Muscle of leg (tissue), 11 donors: Measurements from ENCODE around the gene ARFGEF2. TPM values are rescaled to one million over a fixed set of nuclear protein-coding genes. Genes with fewer than 3 reads are reported as not detected.

Experiments used
- DNase-seq: peaks from one replicate; pipeline ENCODE4 v3.0.0; 2013
- H3K27ac ChIP-seq: one replicate; pipeline ENCODE4 v1.5.1; 2013; ENCODE audit warnings: mild to moderate bottlenecking, low read length, control low read depth
- H3K27me3 ChIP-seq: one replicate; pipeline ENCODE4 v1.6.1; 2013; ENCODE audit warnings: low read length; ENCODE audit not compliant: control insufficient read depth, insufficient read depth
- H3K36me3 ChIP-seq: one replicate; pipeline ENCODE4 v1.6.1; 2013; ENCODE audit warnings: low read length; ENCODE audit not compliant: control insufficient read depth, insufficient read depth
- H3K4me1 ChIP-seq: one replicate; pipeline ENCODE4 v1.6.1; 2013; ENCODE audit warnings: low read length; ENCODE audit not compliant: control insufficient read depth, insufficient read depth
- H3K4me3 ChIP-seq: one replicate; pipeline ENCODE4 v1.5.1; 2013; ENCODE audit warnings: low read length, control low read depth
- H3K9me3 ChIP-seq: replicated peaks from 2 replicates; pipeline ENCODE4 v1.6.1; 2013; ENCODE audit warnings: low read depth, low read length; ENCODE audit not compliant: control insufficient read depth
- WGBS: methylation state at CpG from one replicate; pipeline ENCODE4 v1.1.5; 2013; ENCODE audit warnings: missing lambda C conversion rate; ENCODE audit not compliant: insufficient coverage; 5-methylcytosine and 5-hydroxymethylcytosine counted together
- polyA plus RNA-seq, 8 donors: library from polyadenylated mRNA; unstranded; fragments of 120-200 nt; gene quantifications; one replicate each; pipeline versions ENCODE4 v1.2.1 to v1.2.3, GENCODE V29; 2013; ENCODE audit warnings: inconsistent platforms in 1 of 8, low replicate concordance in 1 of 8; ENCODE audit not compliant: insufficient read length in 8 of 8, insufficient read depth in 1 of 8
- total RNA-seq: library from RNA; stranded (reverse); fragments of 120-200 nt; gene quantifications from one replicate; pipeline ENCODE4 v1.2.4, GENCODE V29; 2013

ARFGEF2 gene
- total and polyA plus RNA-seq, 9 donors = 10.2 to 16.8 (median 12.8) TPM

DNA sequence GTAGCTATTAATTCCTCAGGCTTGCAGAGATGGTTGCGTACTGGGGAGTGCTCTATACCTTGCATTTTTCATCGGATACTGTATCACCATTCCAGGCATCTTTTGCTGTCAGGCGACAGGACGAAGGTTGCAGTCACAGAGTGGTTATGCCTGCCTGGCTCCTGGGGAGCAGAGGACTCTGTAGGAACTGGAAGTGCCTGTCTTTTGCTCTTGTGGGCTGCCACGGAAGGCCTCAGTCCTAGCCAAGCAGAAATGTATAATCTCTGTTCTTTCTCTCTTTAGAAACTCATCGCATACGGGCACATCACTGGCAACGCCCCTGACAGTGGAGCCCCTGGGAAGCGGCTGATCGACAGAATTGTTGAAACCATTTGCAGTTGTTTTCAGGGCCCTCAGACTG, 29.5 kb downstream of the ARFGEF2 start:
- DNase-seq = no peak
- no peaks in the 10 kb centered on the region for H3K27me3 ChIP-seq
- H3K27ac ChIP-seq = no peak overlapping the region
- peaks cover 65% of the 10 kb centered on the region for H3K36me3 ChIP-seq
- no peak overlapping the region for H3K4me3 ChIP-seq
- WGBS = 47% methylated on average over 3 of the region's 10 CpGs
- no peaks in the 10 kb centered on the region for H3K4me1 ChIP-seq
- no peaks in the 10 kb centered on the region for H3K9me3 ChIP-seq

DNA sequence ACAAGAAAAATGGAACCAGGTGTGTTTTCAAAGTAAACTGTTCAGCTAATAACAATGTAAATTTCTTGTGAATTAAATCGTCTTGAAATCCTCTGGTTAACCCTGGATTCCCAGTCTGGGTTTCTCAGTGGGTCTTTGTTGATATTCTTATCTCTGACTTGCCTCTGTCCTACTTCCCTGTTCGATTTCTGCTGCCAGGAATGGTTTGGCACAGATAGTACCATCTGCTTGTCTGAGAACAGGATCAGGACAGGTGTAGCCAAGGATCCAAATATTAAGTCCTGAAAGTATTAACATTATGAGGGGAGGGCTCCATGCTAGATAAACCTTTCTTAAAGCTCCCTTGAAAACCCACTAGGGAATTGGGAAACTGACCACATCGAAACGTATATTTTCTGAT, 30.1 kb downstream of the ARFGEF2 start:
- Histone ChIP-seq H3K27ac (no peak overlapping the region), H3K36me3 (peaks cover 65% of the 10 kb centered on the region), H3K27me3 (no peaks in the 10 kb centered on the region), H3K4me1 (no peaks in the 10 kb centered on the region), H3K4me3 (no peak overlapping the region), H3K9me3 (no peaks in the 10 kb centered on the region)
- WGBS = no CpG with 5 or more reads among the region's 4 CpGs
- DNase-seq = no peak

DNA sequence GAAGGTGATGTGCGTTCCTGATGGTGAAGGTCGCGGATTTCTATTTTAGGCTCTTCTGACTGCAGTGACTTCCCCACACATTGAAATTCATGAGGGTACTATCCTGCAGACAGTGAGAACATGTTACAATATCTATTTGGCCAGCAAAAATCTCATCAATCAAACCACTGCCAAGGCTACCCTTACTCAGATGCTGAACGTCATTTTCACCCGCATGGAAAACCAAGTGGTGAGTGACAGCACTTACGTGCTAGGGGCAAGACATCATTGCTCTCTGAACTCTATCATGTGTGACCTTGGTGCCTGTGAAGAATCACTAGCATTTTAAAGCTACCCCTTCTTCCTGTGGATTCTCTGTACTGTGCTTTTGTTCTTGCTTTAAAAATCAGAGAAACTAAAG, 31.1 kb downstream of the ARFGEF2 start:
- no peaks in the 10 kb centered on the region for H3K4me1 ChIP-seq
- 59% methylated on average over 3 of the region's 6 CpGs for WGBS
- H3K27ac ChIP-seq = no peak overlapping the region
- no peaks in the 10 kb centered on the region for H3K9me3 ChIP-seq
- peaks cover 73% of the 10 kb centered on the region for H3K36me3 ChIP-seq
- no peak overlapping the region for H3K4me3 ChIP-seq
- H3K27me3 ChIP-seq = no peaks in the 10 kb centered on the region
- DNase-seq = no peak

DNA sequence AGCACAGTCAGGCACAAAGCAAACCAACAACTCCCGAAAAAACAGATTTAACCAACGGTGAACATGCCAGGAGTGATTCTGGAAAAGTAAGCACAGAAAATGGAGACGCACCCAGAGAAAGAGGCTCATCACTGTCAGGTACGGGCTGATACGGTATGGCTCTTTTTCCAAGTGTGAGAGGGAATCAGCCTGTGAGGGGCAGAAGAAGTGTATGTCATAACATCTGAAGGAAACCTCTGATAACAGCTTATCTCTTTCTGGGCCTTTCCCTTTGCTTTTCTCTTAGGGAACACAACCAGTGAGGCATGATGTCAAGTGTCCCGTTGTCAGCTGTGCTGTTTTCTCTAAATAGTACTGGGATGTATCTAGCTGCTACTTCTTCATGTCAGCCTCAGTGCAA, 32.1 kb downstream of the ARFGEF2 start:
- H3K4me3 ChIP-seq = no peak overlapping the region
- no peak overlapping the region for H3K27ac ChIP-seq
- peaks cover 79% of the 10 kb centered on the region for H3K36me3 ChIP-seq
- no peak for DNase-seq
- no peaks in the 10 kb centered on the region for H3K27me3 ChIP-seq
- H3K4me1 ChIP-seq = no peaks in the 10 kb centered on the region
- 100% methylated on average over 5 of the region's 6 CpGs for WGBS
- H3K9me3 ChIP-seq = no peaks in the 10 kb centered on the region

DNA sequence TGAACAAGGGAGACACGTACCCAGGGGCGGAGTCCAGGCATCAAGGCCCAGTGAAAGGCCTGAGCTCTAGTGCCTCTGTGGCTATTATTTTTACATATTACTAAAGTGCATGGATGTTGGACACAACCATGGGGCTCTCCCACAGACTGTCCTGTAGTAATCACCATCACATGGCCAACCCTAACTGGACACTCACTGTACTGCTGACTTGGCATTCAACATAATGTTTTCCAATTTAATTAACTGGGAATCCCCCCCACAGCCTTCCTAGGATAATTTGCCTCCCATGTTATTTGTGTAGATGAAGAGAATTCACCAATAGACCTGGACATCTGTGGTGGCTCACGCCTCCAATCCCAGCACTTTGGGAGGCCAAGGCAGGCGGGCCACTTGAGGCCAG, 34.5 kb downstream of the ARFGEF2 start:
- Histone ChIP-seq H3K27me3 (no peaks in the 10 kb centered on the region), H3K36me3 (peaks cover 62% of the 10 kb centered on the region), H3K4me3 (no peak overlapping the region), H3K4me1 (no peaks in the 10 kb centered on the region), H3K27ac (no peak overlapping the region), H3K9me3 (no peaks in the 10 kb centered on the region)
- 86% methylated on average over 1 of the region's 4 CpGs for WGBS
- DNase-seq = no peak

DNA sequence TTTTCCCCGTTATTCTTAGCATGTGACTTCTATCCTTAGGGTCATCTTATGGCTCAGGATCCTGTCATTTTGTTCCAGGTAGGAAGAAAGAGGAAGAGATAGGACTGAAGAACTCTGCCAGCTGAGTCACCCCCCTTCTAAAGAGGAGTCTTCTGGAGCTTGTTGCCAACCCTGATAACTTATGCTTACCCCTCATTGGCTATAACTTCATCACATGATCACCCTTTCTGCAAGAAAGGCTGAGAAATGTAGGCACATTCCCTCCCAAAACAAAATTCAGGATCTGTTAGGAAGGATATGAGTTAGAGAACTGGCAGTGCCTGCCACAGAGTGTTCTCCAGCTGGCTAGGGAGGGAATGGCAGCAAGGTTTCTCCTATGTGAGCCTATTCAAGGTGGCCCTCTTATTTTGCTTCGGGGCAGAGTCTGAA, 35.6 kb downstream of the ARFGEF2 start:
- 100% methylated on average over 1 of the region's 2 CpGs for WGBS
- H3K4me3 ChIP-seq = no peak overlapping the region
- H3K27ac ChIP-seq = no peak overlapping the region
- no peaks in the 10 kb centered on the region for H3K4me1 ChIP-seq
- no peaks in the 10 kb centered on the region for H3K9me3 ChIP-seq
- no peak for DNase-seq
- no peaks in the 10 kb centered on the region for H3K27me3 ChIP-seq
- H3K36me3 ChIP-seq = peaks cover 55% of the 10 kb centered on the region

DNA sequence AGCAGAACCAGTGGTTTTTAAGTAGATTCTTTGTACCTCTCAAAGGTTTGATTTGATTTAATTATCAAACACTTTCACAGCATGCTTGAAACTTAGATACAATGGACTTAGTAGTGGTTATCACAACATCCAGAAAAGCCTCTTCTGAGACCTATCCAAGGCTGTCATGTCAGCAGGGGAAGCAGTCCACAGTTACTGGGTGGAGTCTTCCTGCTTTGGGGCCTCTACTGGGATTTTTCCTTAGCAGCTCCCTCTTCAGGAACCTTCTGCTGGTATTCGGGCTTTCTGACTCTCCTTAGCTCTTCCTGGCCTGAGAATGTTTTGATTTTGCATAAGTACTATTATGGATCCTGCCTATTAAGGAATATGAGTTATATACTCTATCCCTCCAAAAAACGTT, 36.0 kb downstream of the ARFGEF2 start:
- WGBS = no CpG with 5 or more reads among the region's 2 CpGs
- no peak for DNase-seq
- Histone ChIP-seq H3K36me3 (peaks cover 52% of the 10 kb centered on the region), H3K27me3 (no peaks in the 10 kb centered on the region), H3K4me1 (no peaks in the 10 kb centered on the region), H3K27ac (no peak overlapping the region), H3K4me3 (no peak overlapping the region), H3K9me3 (no peaks in the 10 kb centered on the region)

DNA sequence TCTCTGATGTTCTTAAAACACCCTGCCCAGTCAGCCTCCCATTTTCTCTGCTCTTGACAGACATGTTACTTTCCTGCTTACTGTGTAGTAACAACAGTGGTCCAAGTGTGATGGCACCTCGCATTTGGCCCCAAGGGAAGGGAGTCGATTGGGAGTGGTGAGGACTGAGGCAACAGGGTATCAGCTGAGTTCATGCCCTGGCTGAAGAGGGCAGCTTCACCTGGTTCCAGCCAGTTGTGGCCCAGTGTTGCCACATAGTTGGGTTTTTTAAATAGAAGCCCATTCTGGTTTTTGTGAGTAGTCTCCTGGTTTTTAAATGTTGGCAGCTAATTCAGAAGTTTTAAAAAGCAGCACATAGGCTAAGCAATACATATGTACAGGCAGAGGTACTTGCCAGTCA, 37.2 kb downstream of the ARFGEF2 start:
- H3K36me3 ChIP-seq = peaks cover 48% of the 10 kb centered on the region
- H3K27ac ChIP-seq = no peak overlapping the region
- H3K27me3 ChIP-seq = no peaks in the 10 kb centered on the region
- no peaks in the 10 kb centered on the region for H3K4me1 ChIP-seq
- whole genome bisulfite sequencing = 93% methylated on average over 2 of the region's 2 CpGs
- no peak overlapping the region for H3K4me3 ChIP-seq
- no peak for DNase-seq
- no peaks in the 10 kb centered on the region for H3K9me3 ChIP-seq

DNA sequence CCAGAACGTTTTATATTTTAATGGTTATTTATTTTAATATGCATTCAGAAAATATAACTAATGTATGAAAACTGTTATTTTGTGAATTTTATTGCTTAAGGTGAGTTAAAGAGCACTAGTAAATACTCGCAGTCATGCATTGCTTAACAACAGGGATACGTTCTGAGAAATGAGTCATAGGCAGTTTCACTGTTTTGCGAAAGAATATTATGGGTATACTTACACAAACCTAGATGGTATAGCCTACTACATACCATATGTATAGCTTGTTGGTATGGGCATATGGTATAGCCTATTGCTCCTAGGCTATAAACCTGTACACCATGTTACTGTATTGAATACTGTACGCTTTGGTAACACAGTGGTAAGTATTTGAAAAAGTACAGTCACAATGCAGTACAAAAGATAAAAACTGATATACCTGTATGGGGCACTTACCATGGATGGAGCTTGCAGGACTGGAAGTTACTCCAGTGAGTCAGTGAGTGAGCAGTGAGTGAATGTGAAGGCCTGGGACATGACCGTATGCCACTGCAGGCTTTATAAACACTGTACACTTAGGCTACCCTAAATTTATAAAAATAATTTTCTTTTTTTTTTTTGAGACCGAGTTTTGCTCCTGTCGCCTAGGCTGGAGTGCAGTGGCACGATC, 38.5 kb downstream of the ARFGEF2 start:
- Histone ChIP-seq H3K9me3 (no peaks in the 10 kb centered on the region), H3K27me3 (no peaks in the 10 kb centered on the region), H3K36me3 (peaks cover 43% of the 10 kb centered on the region), H3K4me1 (no peaks in the 10 kb centered on the region), H3K4me3 (no peak overlapping the region), H3K27ac (no peak overlapping the region)
- no peak for DNase-seq
- no CpG with 5 or more reads among the region's 9 CpGs for WGBS

DNA sequence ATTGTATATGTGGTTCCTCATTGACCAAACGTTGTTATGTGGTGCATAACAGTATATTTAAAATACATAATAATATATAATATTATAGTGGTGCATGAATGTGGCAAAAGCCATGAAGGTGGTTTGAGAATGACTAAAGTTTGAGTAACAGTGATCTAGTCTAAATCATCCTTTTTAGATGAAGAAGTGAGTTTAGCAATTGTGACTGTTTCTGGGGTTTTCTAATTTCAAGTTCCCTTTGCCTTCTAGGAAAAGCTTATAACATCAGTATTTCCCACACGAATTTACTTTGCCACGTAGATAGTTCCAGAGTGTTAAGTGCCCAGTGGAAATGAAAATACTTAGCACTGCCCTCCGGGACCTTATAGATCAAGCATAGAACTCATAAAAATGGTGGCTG, 40.9 kb downstream of the ARFGEF2 start:
- Histone ChIP-seq H3K27me3 (no peaks in the 10 kb centered on the region), H3K27ac (no peak overlapping the region), H3K4me3 (no peak overlapping the region), H3K9me3 (no peaks in the 10 kb centered on the region), H3K36me3 (peaks cover 34% of the 10 kb centered on the region), H3K4me1 (no peaks in the 10 kb centered on the region)
- no CpG with 5 or more reads among the region's 4 CpGs for WGBS
- DNase-seq = no peak
